ENCODE data around the gene HMCN2. TPM values are rescaled to one million over a fixed set of nuclear protein-coding genes. Genes with fewer than 3 reads are reported as not detected.

Gene HMCN2
- total RNA-seq, 1 experiment from 2014 or later = 8.6 TPM

- no peak overlapping the region for H3K18ac ChIP-seq (ENCODE audit: insufficient read length, low read depth, low read length)
- H3K4ac ChIP-seq (ENCODE audit: low read depth, low read length) = no peak overlapping the region
- H3K9me3 ChIP-seq (ENCODE audit: control insufficient read depth, low read depth, low read length) = no peaks in the 10 kb centered on the region
- no peaks in the 10 kb centered on the region for H3K4me1 ChIP-seq (ENCODE audit: insufficient read depth, low read length)
- no peaks in the 10 kb centered on the region for H3K9me3 Mint-ChIP-seq
- H2BK15ac ChIP-seq (ENCODE audit: low read depth, low read length) = no peak overlapping the region
- H3K27ac Mint-ChIP-seq = no peak overlapping the region
- H3K4me1 Mint-ChIP-seq = peaks cover 2 to 3% of the 10 kb centered on the region in 2 experiments; a peak in 3 of 4 replicates
- no peaks in the 10 kb centered on the region for H3K23me2 ChIP-seq (ENCODE audit: insufficient read length, low read depth, low read length, poor library complexity, severe bottlenecking)
- no peaks in the 10 kb centered on the region for H3K79me2 ChIP-seq (ENCODE audit: insufficient read depth, low read length)
- H4K5ac ChIP-seq (ENCODE audit: insufficient read length, low read depth, low read length) = no peak overlapping the region
- no peaks in the 10 kb centered on the region for H3K27me3 Mint-ChIP-seq (ENCODE audit: low read depth)
- no peak overlapping the region for H3K4me2 ChIP-seq (ENCODE audit: insufficient read depth, insufficient read length, low read length)
- H3K14ac ChIP-seq (ENCODE audit: insufficient read depth, low read length) = no peak overlapping the region
- no peak overlapping the region for H2BK120ac ChIP-seq (ENCODE audit: low read depth, low read length, poor library complexity, severe bottlenecking)
- H2AK5ac ChIP-seq (ENCODE audit: insufficient read length, low read length) = no peak overlapping the region
- H2BK5ac ChIP-seq (ENCODE audit: insufficient read length, low read length) = no peak overlapping the region
- H3K27ac ChIP-seq (ENCODE audit: insufficient read length, low read depth, low read length) = no peak overlapping the region
- no peaks in the 10 kb centered on the region for H3K79me1 ChIP-seq (ENCODE audit: insufficient read depth, low read depth, low read length, poor library complexity, severe bottlenecking)
- no peak overlapping the region for H4K91ac ChIP-seq (ENCODE audit: insufficient read length, low read depth, low read length)
- H3T11ph ChIP-seq (ENCODE audit: low read length) = no peak overlapping the region
- no peak overlapping the region for H4K8ac ChIP-seq (replicated peaks; ENCODE audit: insufficient read length, low read depth, low read length)
- no peaks in the 10 kb centered on the region for H4K20me1 ChIP-seq (ENCODE audit: control insufficient read depth, insufficient read depth, insufficient read length)
- H3K4me3 Mint-ChIP-seq = no peak overlapping the region
- no peak overlapping the region for H3K9ac ChIP-seq (ENCODE audit: extremely low read depth, insufficient read length, low read length)
- no peak overlapping the region for H2BK12ac ChIP-seq (ENCODE audit: insufficient read length, low read depth, low read length)
- DNase-seq = no peak
- no peaks in the 10 kb centered on the region for H3K27me3 ChIP-seq (ENCODE audit: insufficient read depth, low read length)
- no CpG with 5 or more reads among the region's 11 CpGs for WGBS (ENCODE audit: extremely low coverage, insufficient read length, low lambda C conversion rate)
- no peaks in the 10 kb centered on the region for H3K36me3 Mint-ChIP-seq (ENCODE audit: insufficient read depth in 1 of 3, low read depth in 3 of 3)
- no peak overlapping the region for H3K56ac ChIP-seq (ENCODE audit: insufficient read length, low read depth, low read length)
- no peak overlapping the region for H3K23ac ChIP-seq (ENCODE audit: insufficient read length, low read depth, low read length)
- no peak overlapping the region for H2BK20ac ChIP-seq (ENCODE audit: low read depth, low read length, poor library complexity, severe bottlenecking)
- no peak for TF ChIP-seq CTCF (conservative IDR thresholded peaks at IDR 0.05)
- no peak overlapping the region for H2AFZ ChIP-seq (ENCODE audit: low read length)
These were observed 77.1 kb downstream of the HMCN2 start for GRCh38 chr9:130342714-130343085.

Data from H9 (cell line).